AG04449 (cell line): ENCODE results near the gene PIP4K2C.

Source experiments
- CTCF ChIA-PET: fragments of 350-600 bp; formaldehyde crosslinking; extraction: SDS; loops from one replicate; lab custom pipeline; 2021; ENCODE audit warnings: antibody characterized with exemption; lab: Yijun Ruan, JAX
- POLR2A ChIA-PET: fragments of 400-600, 350-600 bp; formaldehyde crosslinking; extraction: SDS; loops from one replicate; lab custom pipeline; 2020; ENCODE audit warnings: antibody characterized with exemption, inconsistent platforms; lab: Yijun Ruan, JAX
- DNase-seq: peaks from one replicate; pipeline ENCODE4 v3.0.0-alpha.2; 2010; ENCODE audit warnings: low read depth, low spot score
- H3K4me3 ChIP-seq: 2 replicates; pipeline ENCODE4 v1.5.1; 2011; ENCODE audit warnings: low read depth, mild to moderate bottlenecking, control low read depth, low read length
- TF ChIP-seq, protein P1 (sequence below): IDR thresholded peaks from one replicate; pipeline ENCODE4 v1.5.1; 2011; ENCODE audit warnings: mild to moderate bottlenecking, moderate library complexity, low read length, control low read depth, inconsistent platforms; ENCODE audit not compliant: insufficient read depth; ENCODE audit errors: missing control alignments

The PIP4K2C gene

DNA sequence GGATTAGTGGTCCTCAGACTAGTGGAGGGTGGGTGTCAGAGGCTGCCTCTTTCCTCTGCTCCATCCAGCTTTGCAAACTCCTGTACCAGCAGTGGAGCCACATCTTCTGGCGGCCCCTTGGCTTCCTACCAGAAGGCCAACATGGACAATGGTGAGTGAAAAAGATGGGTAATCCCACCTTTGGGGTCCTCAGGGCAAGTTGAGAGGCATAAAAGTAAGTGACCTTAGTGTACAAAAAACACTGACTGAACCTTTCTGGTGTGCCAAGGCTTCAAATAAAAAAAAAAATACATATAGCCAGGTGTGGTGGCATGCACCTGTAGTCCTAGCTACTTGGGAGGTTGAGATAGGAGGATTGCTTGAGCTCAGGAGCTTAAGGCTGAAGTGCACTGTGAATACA is 9.2 kb upstream of the PIP4K2C start:
- DNase-seq = no peak
- ChIA-PET POLR2A (no interaction called here), CTCF (interaction anchor here (0.8 to 12.4 kb wide), 16 partner anchors 13 to 324 kb away, joined by 3 to 214 read pairs (median 9); partner anchors contain the start of genes ARHGEF25, B4GALNT1, DTX3 and PIP4K2C)
- TF ChIP-seq, protein P1, sequence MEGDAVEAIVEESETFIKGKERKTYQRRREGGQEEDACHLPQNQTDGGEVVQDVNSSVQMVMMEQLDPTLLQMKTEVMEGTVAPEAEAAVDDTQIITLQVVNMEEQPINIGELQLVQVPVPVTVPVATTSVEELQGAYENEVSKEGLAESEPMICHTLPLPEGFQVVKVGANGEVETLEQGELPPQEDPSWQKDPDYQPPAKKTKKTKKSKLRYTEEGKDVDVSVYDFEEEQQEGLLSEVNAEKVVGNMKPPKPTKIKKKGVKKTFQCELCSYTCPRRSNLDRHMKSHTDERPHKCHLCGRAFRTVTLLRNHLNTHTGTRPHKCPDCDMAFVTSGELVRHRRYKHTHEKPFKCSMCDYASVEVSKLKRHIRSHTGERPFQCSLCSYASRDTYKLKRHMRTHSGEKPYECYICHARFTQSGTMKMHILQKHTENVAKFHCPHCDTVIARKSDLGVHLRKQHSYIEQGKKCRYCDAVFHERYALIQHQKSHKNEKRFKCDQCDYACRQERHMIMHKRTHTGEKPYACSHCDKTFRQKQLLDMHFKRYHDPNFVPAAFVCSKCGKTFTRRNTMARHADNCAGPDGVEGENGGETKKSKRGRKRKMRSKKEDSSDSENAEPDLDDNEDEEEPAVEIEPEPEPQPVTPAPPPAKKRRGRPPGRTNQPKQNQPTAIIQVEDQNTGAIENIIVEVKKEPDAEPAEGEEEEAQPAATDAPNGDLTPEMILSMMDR = no peak
- H3K4me3 ChIP-seq = no peak overlapping the region

DNA sequence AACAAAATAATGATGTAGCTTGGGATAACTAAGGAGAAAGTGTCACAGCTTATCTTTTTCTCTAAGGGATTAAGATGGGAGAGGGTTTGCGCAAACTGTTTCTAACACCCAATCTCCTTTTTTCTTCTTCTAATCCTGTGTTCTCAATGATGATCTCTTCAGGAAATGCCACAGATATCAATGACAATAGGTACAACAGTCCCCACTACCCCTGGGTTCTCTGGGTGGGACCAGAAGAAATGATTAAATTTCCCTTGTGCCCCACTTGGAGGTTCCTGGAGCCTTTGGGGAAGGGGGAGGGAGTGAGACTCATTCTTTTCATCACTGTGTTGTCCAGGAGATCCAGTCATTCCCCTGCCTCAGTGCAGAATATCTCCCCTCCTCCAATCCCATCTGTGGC is 8.6 kb upstream of the PIP4K2C start:
- ChIA-PET CTCF (interaction anchor here (0.7 to 12.4 kb wide), 27 partner anchors 12 to 323 kb away, joined by 3 to 214 read pairs (median 9); partner anchors contain the start of genes AGAP2, ARHGEF25, B4GALNT1 and DCTN2), POLR2A (no interaction called here)

DNA sequence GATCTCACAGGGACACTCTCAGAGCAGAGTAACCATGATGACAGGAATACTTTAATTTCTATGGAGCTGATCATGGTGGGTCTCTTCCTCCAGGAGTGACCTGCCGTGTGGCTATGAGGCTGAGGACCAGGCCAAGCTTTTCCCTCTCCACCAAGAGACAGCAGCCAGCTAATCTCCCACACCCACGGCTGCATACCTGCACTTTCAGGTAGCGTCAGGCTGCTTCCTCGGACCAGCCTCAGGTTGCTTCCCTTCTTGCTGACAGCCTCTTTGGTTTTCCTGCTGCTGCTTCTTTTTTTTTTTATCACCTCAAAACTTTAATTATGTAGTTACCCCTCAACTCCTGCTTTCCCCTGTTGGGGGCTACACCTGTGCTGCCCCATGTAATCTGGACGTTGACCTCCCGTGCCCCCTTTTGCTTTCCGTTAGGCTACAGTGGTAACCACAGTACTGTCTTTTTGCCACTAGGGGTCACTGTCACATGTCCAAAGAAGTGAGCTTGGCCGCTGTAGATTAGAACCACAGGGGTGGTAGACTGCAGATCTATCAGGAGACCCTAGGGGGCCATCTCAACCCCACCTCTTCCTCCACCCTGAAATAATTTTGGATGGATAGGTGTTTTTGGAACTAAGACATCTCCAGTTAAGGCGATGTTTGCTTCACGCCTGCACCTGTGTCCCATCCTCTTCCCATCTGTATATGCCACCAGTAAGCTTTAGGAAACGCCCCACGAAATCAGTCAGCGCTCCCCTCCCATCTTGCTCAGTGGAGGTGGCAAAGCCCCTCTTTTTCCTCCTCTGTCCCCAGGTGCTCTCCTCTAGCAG is 7.8 kb upstream of the PIP4K2C start:
- ChIA-PET CTCF (interaction anchor here (0.6 to 12.4 kb wide), 39 partner anchors 12 to 322 kb away, joined by 3 to 214 read pairs (median 6); partner anchors contain the start of genes AGAP2, ARHGEF25, B4GALNT1 and DCTN2), POLR2A (interaction anchor here (0.8 kb wide), 1 partner anchor 1439 kb away, joined by 3 read pairs; no protein-coding TSS in a partner anchor)
- TF ChIP-seq, protein P1 = peak; percentile 85
- no peak overlapping the region for H3K4me3 ChIP-seq
- no peak for DNase-seq

More for the DNA sequence above, 8.6 kb upstream of the PIP4K2C start:
- H3K4me3 ChIP-seq = no peak overlapping the region
- TF ChIP-seq, protein P1 = no peak
- DNase-seq = no peak

DNA sequence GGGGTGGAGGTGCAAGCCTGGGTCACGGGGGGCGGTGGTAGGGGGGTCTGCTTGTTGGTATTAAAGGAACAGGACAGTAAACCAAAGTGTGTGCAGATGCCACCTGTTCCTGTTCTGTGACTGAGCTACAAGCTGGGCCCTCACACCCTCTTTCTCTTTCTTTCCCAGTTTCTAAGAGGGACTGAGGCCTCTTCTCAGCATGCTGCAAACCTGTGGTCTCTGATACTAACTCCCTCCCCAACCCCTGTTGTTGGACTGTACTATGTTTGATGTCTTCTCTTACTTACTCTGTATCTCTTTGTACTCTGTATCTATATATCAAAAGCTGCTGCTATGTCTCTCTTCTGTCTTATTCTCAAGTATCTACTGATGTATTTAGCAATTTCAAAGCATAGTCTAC is 6.9 kb upstream of the PIP4K2C start:
- ChIA-PET CTCF (interaction anchor here (0.8 to 12.4 kb wide), 32 partner anchors 11 to 322 kb away, joined by 3 to 214 read pairs (median 7); partner anchors contain the start of genes AGAP2, ARHGEF25, B4GALNT1 and DCTN2), POLR2A (no interaction called here)
- DNase-seq = no peak
- H3K4me3 ChIP-seq = no peak overlapping the region
- TF ChIP-seq, protein P1 = no peak

DNA sequence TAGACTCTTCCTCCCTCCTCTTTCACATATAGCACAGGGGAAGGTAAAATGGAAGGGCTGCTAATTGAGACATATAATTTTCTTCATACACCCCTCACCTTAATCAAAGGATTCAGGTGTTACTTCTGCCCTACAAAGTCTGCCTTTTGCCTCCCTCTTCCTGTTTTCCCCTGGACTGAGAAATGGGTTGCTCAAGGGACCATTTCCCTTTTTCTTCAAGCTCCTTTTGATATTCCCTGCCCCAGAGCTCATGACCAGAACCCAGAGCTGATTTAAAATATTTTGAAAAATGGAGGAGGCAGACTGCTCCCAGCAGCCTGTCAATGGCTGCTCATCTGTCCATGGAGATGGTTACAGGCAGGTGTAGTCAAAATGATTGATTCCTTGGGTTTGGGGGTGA is 6.3 kb upstream of the PIP4K2C start:
- CTCF ChIA-PET = interaction anchor here (0.8 to 12.4 kb wide), 22 partner anchors 10 to 321 kb away, joined by 3 to 214 read pairs (median 13); partner anchors contain the start of genes AGAP2, ARHGEF25, B4GALNT1 and DTX3

More for the DNA sequence above, 6.3 kb upstream of the PIP4K2C start:
- TF ChIP-seq, protein P1 = no peak
- POLR2A ChIA-PET = no interaction called here
- DNase-seq = no peak
- no peak overlapping the region for H3K4me3 ChIP-seq
